ENCODE measurements around the gene ARHGDIG.

ARHGDIG gene

DNA sequence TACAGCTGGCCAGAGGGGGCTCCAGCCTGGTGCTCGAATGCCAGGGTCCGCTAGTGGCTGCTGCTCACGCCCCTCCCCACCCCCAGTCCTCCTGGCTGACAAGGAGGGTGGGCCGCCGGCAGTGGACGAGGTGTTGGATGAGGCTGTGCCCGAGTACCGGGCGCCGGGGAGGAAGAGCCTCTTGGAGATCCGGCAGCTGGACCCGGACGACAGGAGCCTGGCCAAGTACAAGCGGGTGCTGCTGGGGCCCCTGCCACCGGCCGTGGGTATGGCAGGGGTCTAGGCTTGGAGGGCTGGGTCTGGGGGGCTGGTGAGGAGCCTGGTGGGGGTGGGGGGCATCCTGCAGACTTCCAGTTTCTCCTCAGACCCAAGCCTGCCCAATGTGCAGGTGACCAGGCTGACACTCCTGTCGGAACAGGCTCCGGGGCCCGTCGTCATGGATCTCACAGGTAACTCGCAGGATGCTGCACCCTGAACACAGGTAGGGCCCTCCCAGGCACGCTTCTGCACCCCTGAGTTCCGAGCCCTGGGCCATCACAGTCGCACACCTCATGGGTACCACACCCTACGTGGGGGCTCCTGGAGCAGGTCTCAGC lies 1.4 kb downstream of the ARHGDIG start:
- no peak for DNase-seq

GRCh38 chr16:282491-282890 lies 2.1 kb downstream of the ARHGDIG start:
- DNase-seq, result no peak

DNA sequence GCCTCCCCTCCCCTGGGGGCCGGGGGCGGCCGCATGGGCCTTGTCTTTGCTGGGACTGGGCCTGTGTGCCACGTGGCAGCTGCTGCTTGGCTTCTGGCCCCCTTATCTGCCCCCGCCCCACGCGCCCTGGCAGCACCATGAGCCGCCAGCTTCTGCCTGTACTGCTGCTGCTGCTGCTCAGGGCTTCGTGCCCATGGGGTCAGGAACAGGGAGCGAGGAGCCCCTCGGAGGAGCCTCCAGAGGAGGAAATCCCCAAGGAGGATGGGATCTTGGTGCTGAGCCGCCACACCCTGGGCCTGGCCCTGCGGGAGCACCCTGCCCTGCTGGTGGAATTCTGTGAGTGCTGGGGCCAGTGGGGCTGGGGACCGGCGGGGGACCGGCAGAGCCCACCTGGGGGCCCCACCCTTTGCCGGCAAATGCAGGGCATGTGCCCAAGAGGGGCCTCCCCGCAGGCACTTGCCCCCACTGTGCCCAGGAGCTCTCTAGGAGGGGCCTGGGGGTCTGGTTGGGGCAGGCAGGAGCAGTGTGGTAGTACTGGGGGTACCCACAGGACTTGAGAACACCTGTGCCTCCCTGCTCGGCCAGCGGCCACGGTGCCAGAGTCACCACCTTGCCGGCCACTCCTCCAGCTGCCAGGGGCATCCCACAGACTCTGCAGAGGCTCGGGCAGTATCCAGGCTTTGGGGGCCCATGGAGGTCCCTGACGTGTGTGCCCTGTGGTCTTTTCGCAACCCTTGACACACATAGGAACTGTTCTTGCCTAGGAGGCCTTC lies 2.8 kb downstream of the ARHGDIG start, which contains the start of gene PDIA2:
PDIA2 (plus strand) TSS at position 132 of the 773 bp plus-strand sequence; CDS start at position 138, 6 bp downstream.
- DNase-seq, result no peak

- no peak for DNase-seq
Observed at GRCh38 chr16:284204-285120, 4.1 kb downstream of the ARHGDIG start.

DNA sequence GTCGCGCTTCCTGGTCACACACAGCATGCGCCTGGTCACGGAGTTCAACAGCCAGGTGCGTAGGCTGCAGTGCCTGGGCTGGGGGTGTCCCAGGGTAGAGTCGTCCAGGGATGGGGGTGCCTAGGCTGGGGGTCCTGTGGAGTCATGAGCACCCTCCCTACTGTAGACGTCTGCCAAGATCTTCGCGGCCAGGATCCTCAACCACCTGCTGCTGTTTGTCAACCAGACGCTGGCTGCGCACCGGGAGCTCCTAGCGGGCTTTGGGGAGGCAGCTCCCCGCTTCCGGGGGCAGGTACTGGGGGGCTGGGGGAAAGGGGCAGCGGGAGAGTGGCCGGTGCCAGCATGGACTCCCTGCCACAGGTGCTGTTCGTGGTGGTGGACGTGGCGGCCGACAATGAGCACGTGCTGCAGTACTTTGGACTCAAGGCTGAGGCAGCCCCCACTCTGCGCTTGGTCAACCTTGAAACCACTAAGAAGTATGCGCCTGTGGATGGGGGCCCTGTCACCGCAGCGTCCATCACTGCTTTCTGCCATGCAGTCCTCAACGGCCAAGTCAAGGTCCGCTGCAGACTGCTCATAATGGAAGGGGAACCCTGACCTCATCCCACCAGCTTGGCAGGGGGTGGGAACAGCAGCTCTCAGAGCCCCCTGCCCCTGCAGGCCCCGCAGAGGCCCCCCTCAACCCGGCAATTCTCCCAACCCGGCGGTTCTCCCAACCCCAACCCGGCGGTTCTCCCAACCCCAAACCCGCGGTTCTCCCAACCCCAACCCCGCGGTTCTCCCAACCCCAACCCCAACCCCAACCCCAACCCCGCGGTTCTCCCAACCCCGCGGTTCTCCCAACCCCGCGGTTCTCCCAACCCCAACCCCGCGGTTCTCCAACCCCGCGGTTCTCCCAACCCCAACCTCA lies 5.0 kb downstream of the ARHGDIG start:
- no peak for DNase-seq

- no peak for DNase-seq
Observed at GRCh38 chr16:286491-287297, 6.3 kb downstream of the ARHGDIG start.

DNA sequence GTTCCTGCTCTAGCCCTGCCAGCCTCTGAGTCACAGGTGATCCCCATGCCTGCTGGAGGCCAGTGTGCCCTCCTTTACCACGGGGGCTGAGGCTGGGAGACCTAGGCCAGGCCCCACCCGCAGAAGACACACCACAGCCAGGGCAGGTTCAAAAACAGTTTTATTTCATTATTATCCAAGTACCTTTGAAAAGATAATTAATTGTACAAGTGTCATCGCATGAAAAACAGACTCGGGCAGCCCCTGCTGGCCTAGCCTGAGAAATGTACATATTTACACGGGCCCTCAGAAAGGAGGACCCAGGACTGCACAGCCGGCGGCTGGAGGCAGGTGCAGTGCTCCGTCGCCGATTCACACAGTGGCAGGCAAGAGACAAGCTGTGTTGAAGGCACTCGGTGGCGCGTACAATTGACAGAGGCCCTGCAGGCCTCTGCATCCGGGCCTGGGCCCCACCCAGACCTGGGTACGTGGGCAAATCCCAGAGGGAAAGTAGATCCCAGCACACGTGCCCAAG lies 7.0 kb downstream of the ARHGDIG start:
- no peak for DNase-seq

- DNase-seq, result no peak
Observed at GRCh38 chr16:287981-288920, 7.9 kb downstream of the ARHGDIG start.

DNA sequence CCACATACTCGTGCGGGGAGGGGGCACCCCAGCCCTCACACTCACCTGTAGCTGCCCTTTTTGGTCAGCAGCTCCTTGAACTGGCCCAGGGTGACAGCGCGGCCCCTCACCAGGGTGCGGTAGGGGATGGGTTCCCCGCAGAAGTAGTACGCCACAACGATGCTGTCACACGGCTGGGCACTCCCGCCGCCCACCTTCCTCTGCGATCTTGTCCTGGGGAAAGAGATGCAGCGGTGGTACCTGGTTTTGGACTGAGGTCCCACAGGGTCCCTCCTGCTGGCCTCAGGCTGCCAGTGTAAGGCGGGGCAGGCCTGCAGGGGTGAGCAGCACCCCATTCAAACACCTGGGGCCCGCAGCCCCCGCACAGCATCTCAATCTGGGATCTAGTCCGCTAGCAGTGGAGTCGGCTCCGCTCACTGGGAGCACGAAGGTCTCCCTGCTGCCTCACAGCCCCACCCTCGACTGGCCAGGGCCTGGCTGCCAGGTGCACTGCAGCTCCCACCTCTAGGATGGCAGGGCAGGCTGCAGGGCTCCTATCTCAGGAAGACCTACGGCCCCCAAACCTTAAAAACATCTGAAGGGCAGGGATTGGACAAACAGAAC lies 9.1 kb downstream of the ARHGDIG start:
- DNase-seq, result no peak

- DNase-seq, result no peak
Observed at GRCh38 chr16:290015-290680, 9.8 kb downstream of the ARHGDIG start.

DNA sequence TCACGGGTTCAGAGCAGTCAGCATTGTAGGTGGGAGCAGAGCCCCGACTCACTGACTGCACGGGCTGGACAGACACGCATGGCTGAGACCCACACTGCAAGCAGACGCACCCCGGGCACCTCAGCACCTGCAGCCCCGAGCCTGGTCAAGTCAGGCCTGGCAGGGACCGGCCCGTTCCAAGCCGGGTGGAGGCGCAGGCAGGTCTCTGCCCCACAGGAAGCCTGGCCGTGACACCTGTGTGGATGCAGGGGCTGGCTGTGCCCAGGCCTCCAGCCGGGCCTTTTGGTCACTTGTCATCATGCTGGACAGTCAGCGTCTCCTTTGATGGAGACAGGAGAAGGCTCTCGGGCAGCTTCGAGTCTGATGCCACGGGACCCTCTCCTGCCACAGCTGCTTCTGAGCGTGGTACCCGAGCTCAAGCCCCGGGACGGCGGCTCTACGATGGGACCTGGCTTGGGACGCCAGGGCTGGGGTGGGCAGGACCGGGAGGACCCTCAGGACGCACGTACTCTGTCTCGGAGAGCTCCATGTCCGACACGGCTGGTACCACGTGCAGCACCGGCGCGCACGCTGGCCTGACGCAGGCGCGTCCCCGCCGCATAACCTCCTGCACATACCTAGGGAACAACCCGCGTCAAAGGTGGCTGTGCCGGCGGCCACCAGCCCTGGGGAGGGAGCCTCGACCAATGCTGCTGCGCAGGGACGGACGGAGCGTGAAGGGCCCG lies 10.5 kb downstream of the ARHGDIG start:
- no peak for DNase-seq

DNA sequence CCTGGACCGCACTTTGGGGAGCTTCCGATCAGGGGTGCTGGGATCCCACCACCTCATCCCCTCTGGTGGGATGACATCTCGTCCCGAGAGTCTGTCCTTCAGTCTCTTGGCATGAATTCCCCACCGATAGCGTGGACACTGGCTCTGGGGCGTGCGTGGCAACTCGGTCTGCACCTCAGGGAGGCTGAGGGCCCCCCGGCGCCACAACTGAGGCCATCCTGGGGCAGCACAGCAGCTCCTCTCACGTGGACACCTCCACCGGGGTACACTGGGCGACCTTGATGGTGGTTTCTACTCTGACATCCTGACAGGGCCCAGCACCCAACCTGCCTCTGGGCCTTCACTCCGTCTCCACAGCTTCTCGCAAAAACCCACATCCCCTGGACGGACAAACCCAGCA lies 11.1 kb downstream of the ARHGDIG start:
- no peak for DNase-seq

- no peak for DNase-seq
Observed at GRCh38 chr16:293043-293775, 12.8 kb downstream of the ARHGDIG start.

- no peak for DNase-seq
Observed at GRCh38 chr16:296276-296675, 15.9 kb downstream of the ARHGDIG start.

- no peak for DNase-seq
Observed at GRCh38 chr16:296806-297510, 16.6 kb downstream of the ARHGDIG start.

GRCh38 chr16:297832-298231 lies 17.4 kb downstream of the ARHGDIG start:
- no peak for DNase-seq

- DNase-seq, result no peak
Observed at GRCh38 chr16:301235-301634, 20.8 kb downstream of the ARHGDIG start.

All from T1000 (cell line).